ENCODE results near the gene APOC3.

DNA sequence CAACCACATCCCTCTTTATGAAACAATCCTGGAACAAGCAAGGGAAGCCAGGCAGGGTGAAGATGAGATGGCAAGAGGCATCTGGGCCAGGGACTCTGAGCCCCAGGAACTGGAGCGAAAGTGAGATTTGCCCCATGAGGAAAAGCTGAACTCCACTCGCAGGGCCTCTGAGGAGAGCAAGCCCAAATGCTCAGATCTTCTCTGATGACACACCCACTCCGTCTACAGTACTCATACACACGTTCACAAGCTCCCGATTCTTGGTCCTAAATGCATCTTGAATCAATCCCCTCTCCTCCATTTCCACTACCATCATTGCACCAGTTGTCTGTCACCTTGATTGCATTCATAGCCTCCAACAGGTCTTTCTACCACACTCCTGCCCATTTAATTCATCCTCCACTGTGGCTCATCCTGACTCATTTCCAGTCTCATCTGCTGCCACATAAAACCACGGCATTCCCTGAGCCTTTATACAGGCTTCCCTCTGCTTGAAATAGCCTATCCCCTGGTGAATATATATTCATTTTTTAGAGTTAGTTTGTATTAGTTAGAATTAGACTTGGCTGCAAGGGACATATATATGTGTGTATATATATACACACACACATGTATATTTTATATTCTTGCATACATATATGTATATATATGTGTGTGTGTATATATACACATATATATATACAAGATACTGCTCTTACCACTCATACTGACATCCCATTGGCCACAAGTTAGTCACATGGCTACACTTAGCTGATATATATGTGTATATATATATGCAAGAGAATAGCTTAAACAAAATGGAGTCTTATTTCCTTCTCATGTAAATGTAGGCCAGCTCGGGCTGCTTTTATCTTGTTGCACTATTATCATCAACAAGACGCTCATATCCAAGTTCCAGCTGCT is 36.6 kb upstream of the APOC3 start:
- TF ChIP-seq, protein P1, sequence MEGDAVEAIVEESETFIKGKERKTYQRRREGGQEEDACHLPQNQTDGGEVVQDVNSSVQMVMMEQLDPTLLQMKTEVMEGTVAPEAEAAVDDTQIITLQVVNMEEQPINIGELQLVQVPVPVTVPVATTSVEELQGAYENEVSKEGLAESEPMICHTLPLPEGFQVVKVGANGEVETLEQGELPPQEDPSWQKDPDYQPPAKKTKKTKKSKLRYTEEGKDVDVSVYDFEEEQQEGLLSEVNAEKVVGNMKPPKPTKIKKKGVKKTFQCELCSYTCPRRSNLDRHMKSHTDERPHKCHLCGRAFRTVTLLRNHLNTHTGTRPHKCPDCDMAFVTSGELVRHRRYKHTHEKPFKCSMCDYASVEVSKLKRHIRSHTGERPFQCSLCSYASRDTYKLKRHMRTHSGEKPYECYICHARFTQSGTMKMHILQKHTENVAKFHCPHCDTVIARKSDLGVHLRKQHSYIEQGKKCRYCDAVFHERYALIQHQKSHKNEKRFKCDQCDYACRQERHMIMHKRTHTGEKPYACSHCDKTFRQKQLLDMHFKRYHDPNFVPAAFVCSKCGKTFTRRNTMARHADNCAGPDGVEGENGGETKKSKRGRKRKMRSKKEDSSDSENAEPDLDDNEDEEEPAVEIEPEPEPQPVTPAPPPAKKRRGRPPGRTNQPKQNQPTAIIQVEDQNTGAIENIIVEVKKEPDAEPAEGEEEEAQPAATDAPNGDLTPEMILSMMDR (IDR thresholded peaks at IDR 0.05) = no peak
- no peak for TF ChIP-seq POLR2A (IDR thresholded peaks at IDR 0.05)
